SKM-1 treated with dmso at 0.1 percent for 144 hours (cell line): ENCODE measurements around the gene MOB3A.
"Not testable (repeated sequence)": the region's sequence is repeated elsewhere in the genome, so short reads cannot be mapped to it uniquely, and the experiment has no call there.

Experiments
- DNase-seq: peaks from one replicate; lab custom pipeline; 2025; ENCODE audit not compliant: unreplicated experiment; lab: John Stamatoyannopoulos, UW

MOB3A gene

DNA sequence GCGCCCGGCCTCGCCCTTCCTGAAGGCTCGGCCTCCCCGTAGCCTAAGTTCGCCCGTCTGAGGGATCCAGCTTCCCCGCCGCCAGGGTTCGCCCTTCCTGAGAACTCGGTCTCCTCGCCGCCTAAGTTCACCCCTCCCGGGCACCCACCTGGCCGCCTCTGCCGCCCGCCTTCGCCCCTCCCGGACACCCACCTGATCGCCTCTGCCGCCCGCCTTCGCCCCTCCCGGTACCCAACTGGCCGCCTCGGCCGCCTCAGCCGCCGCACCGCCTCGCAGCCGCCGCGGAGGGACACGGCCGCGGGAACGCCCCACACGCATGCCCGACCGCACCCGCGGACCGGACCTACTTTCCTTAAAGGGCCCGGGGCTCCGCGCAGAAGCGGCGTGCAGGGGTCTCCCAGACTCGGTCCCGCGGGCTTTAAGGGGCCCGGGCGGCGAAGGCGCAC, at the start of gene MOB3A:
Gene MOB3A, minus strand, starts transcription at position 293 of the 446 bp plus-strand sequence. CDS start 17,766 bp downstream, outside the sequence.
- peak; percentile 68 for DNase-seq

- DNase-seq, result no peak
Measured at GRCh38 chr19:2145831-2146241, 49.7 kb upstream of the MOB3A start.

DNA sequence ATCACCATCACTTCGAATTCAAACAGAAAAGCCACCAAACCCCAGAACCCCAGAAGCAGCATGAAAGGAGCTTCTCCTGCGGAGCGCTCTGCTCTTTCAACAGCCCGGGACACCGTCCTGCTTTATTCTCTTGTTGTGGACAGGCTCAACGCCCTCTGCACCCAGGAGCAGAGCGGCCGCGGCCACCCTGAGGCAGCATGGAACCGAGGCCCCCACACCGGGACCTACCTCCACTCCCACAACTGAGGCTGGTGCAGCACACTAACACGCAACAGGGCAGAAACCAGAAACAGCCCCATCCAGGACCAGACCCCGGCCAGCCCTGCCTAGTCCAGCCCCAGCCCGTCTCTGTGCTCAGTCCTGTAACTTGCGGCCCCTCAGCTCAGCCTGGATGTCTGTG, 48.1 kb upstream of the MOB3A start:
- no peak for DNase-seq

- DNase-seq, result no peak
Measured at GRCh38 chr19:2142173-2142829, 46.2 kb upstream of the MOB3A start.

GRCh38 chr19:2140138-2140569, 44.0 kb upstream of the MOB3A start:
- no peak for DNase-seq

DNA sequence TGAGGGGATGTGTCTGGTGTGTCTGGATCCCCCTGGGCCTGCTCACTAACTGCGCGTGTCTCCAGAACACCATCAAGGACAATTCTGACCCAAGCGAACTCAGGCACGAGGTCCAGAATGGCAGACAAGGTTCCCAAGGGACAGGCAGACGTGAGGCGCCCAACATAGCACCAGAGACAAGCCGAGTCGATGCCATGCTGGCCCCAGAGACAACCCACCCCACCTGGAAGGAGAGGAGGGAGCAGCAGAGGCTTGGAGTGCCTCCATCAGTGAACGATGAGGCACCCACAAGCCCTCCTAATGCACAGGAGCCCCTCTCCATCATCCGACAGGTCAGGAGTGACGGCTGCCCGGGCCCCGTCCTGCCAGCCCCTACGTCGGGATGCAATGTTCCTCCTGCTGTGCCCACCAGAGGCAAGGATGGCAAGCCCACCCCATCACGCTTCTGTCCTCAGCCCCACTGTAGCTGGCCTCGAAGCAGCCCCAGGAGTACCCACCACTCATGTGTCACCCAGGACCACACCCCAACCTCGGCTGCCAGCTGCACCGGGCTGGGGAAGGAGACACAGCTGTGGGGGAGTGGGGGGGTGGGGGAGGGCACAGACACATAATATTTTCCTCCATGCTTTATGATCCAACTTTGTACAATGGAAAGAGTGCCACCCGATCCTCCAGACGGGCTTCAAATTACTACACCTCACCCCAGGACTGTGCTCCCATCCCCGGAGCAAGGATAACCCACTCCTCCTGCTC, 43.4 kb upstream of the MOB3A start:
- DNase-seq, result no peak

GRCh38 chr19:2138061-2138728, 42.1 kb upstream of the MOB3A start:
- no peak for DNase-seq

GRCh38 chr19:2136796-2137195, 40.7 kb upstream of the MOB3A start:
- DNase-seq, result no peak

- DNase-seq, result no peak
Measured at GRCh38 chr19:2135474-2136402, 39.6 kb upstream of the MOB3A start.

- DNase-seq, result no peak
Measured at GRCh38 chr19:2132731-2133490, 36.8 kb upstream of the MOB3A start.

DNA sequence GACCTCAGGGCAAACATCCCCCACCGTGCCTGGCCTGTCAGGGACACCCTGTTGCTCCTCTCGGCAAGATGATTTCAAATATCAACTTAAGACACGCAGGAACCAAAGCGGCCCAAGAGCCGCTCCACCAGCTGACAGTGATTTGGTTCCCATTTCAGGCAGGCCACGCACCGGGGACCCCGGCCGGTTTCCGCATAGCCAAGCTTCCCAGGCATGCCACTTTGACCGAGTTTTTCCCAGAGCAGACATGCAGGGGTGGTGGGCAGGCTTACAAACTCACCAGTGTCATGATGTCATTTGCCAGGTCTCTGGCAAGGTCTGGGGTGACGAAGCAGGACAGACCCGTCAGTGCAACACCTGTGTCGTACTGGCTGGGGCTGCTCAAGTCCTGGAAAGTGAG, 36.1 kb upstream of the MOB3A start:
- no peak for DNase-seq

- DNase-seq, result not testable (repeated sequence)
Measured at GRCh38 chr19:2131012-2131975, 35.2 kb upstream of the MOB3A start.

- no peak for DNase-seq
Measured at GRCh38 chr19:2129892-2130770, 34.0 kb upstream of the MOB3A start.

- no peak for DNase-seq
Measured at GRCh38 chr19:2129486-2129885, 33.4 kb upstream of the MOB3A start.

DNA sequence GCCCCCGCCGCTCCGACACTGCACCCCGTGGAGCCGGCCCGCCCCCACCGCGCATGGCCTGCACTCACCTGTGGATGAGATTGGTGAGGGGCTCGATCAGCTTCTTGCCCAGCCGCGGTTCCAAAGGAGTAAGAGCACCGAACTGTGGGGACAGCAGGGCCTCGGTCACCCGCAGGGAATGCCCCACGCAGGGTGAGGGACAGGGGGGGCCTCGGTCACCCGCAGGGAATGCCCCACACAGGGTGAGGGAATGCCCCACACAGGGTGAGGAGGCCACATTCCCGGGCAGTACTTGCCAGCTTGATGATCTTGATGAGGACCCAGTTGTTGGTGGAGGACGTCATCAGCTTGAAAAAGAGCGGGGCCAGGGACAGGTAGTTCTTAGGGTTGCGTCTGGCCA, 32.9 kb upstream of the MOB3A start:
- no peak for DNase-seq

GRCh38 chr19:2128252-2128651, 32.1 kb upstream of the MOB3A start:
- DNase-seq, result not testable (repeated sequence)

GRCh38 chr19:2127758-2128157, 31.6 kb upstream of the MOB3A start:
- DNase-seq, result no peak
